ENCODE data around the gene TLCD3A. TPM values are rescaled to one million over a fixed set of nuclear protein-coding genes. Genes with fewer than 3 reads are reported as not detected.
"Not testable (repeated sequence)": the region's sequence is repeated elsewhere in the genome, so short reads cannot be mapped to it uniquely, and the experiment has no call there.

Gene TLCD3A
- total RNA-seq, 1 donor from 2014 or later = 36.3 TPM

GRCh38 chr17:745406-745805, 13.0 kb downstream of the TLCD3A start:
- H3K9me3 Mint-ChIP-seq = no peaks in the 10 kb centered on the region
- peaks cover 27% of the 10 kb centered on the region for H3K4me1 Mint-ChIP-seq (ENCODE audit: low read depth)
- DNase-seq (ENCODE audit: low spot score) = no peak
- no peaks in the 10 kb centered on the region for H3K27me3 Mint-ChIP-seq (ENCODE audit: insufficient read depth)
- H3K4me3 Mint-ChIP-seq = no peak overlapping the region
- peaks cover 64% of the 10 kb centered on the region for H3K36me3 Mint-ChIP-seq (ENCODE audit: low read depth)
- intact Hi-C loops (cut with micrococcal nuclease) = no loop called here
- no peak overlapping the region for H3K27ac Mint-ChIP-seq

GRCh38 chr17:746181-746580, 13.8 kb downstream of the TLCD3A start:
- Mint-ChIP-seq H3K4me3 (no peak overlapping the region), H3K27ac (no peak overlapping the region), H3K27me3 (ENCODE audit: insufficient read depth) (no peaks in the 10 kb centered on the region), H3K9me3 (no peaks in the 10 kb centered on the region), H3K36me3 (ENCODE audit: low read depth) (peaks cover 62% of the 10 kb centered on the region), H3K4me1 (ENCODE audit: low read depth) (peaks cover 27% of the 10 kb centered on the region)
- no peak for DNase-seq (ENCODE audit: low spot score)
- intact Hi-C loops (cut with micrococcal nuclease) = no loop called here

GRCh38 chr17:746783-747629, 14.6 kb downstream of the TLCD3A start:
- H3K27ac Mint-ChIP-seq = no peak overlapping the region
- no peaks in the 10 kb centered on the region for H3K9me3 Mint-ChIP-seq
- H3K4me1 Mint-ChIP-seq (ENCODE audit: low read depth) = peaks cover 29% of the 10 kb centered on the region
- intact Hi-C loops (cut with micrococcal nuclease) = no loop called here
- no peak overlapping the region for H3K4me3 Mint-ChIP-seq
- DNase-seq (ENCODE audit: low spot score) = no peak
- no peaks in the 10 kb centered on the region for H3K27me3 Mint-ChIP-seq (ENCODE audit: insufficient read depth)
- peaks cover 59% of the 10 kb centered on the region for H3K36me3 Mint-ChIP-seq (ENCODE audit: low read depth)

- intact Hi-C loops (cut with micrococcal nuclease) = not testable (repeated sequence)
Measured at GRCh38 chr17:748604-749003, 16.2 kb downstream of the TLCD3A start.

GRCh38 chr17:749359-749758, 17.0 kb downstream of the TLCD3A start:
- H3K9me3 Mint-ChIP-seq; H3K27me3 Mint-ChIP-seq (ENCODE audit: insufficient read depth); intact Hi-C loops (cut with micrococcal nuclease); DNase-seq (ENCODE audit: low spot score): not testable (repeated sequence)
- peaks cover 42% of the 10 kb centered on the region for H3K36me3 Mint-ChIP-seq (ENCODE audit: low read depth)
- peak overlapping the region; percentile 31 for H3K27ac Mint-ChIP-seq
- H3K4me1 Mint-ChIP-seq (ENCODE audit: low read depth) = peaks cover 34% of the 10 kb centered on the region
- H3K4me3 Mint-ChIP-seq = peak overlapping the region; percentile 32

More at GRCh38 chr17:748604-749003, 16.2 kb downstream of the TLCD3A start:
- Mint-ChIP-seq H3K36me3 (ENCODE audit: low read depth) (peaks cover 47% of the 10 kb centered on the region), H3K4me1 (ENCODE audit: low read depth) (peaks cover 34% of the 10 kb centered on the region)
- H3K27me3 Mint-ChIP-seq (ENCODE audit: insufficient read depth); DNase-seq (ENCODE audit: low spot score); H3K4me3 Mint-ChIP-seq; H3K27ac Mint-ChIP-seq; H3K9me3 Mint-ChIP-seq: not testable (repeated sequence)

- no peaks in the 10 kb centered on the region for H3K9me3 Mint-ChIP-seq
- peak overlapping the region; percentile 97 for H3K4me3 Mint-ChIP-seq
- intact Hi-C loops (cut with micrococcal nuclease) = loop anchor here (2.0 kb wide), 1 partner anchor 340 kb away; a partner anchor contains a TSS
- no peak for DNase-seq (ENCODE audit: low spot score)
- peaks cover 39% of the 10 kb centered on the region for H3K36me3 Mint-ChIP-seq (ENCODE audit: low read depth)
- peaks cover 34% of the 10 kb centered on the region for H3K4me1 Mint-ChIP-seq (ENCODE audit: low read depth)
- no peaks in the 10 kb centered on the region for H3K27me3 Mint-ChIP-seq (ENCODE audit: insufficient read depth)
- peak overlapping the region; percentile 94 for H3K27ac Mint-ChIP-seq
Measured at GRCh38 chr17:750431-751037, 18.1 kb downstream of the TLCD3A start.

- Mint-ChIP-seq H3K4me3 (peak overlapping the region; percentile 97), H3K27me3 (ENCODE audit: insufficient read depth) (no peaks in the 10 kb centered on the region), H3K9me3 (no peaks in the 10 kb centered on the region), H3K27ac (peak overlapping the region; percentile 94), H3K36me3 (ENCODE audit: low read depth) (peaks cover 39% of the 10 kb centered on the region), H3K4me1 (ENCODE audit: low read depth) (peaks cover 34% of the 10 kb centered on the region)
- peak; percentile 42 for DNase-seq (ENCODE audit: low spot score)
- intact Hi-C loops (cut with micrococcal nuclease) = loop anchor here (1.0 to 2.0 kb wide), 8 partner anchors 11 to 341 kb away; partner anchors contain the start of genes GLOD4, MRM3 and VPS53
Measured at GRCh38 chr17:751269-752001, 19.0 kb downstream of the TLCD3A start.

GRCh38 chr17:752002-752619, 19.7 kb downstream of the TLCD3A start, which contains the start of gene GEMIN4:
GEMIN4 (minus strand) TSS chr17:752264; CDS start chr17:752142, 122 bp downstream.
- intact Hi-C loops (cut with micrococcal nuclease) = loop anchor here (1.0 to 2.0 kb wide), 7 partner anchors 12 to 244 kb away; partner anchors contain the start of genes GLOD4, MRM3 and VPS53
- H3K9me3 Mint-ChIP-seq = no peaks in the 10 kb centered on the region
- peak; percentile 98 for DNase-seq (ENCODE audit: low spot score)
- H3K27ac Mint-ChIP-seq = peak within 1 kb of the TSS; percentile 95
- peaks cover 45% of the 10 kb centered on the region for H3K36me3 Mint-ChIP-seq (ENCODE audit: low read depth)
- peak within 1 kb of the TSS; percentile 97 for H3K4me3 Mint-ChIP-seq
- H3K4me1 Mint-ChIP-seq (ENCODE audit: low read depth) = peaks cover 34% of the 10 kb centered on the region
- H3K27me3 Mint-ChIP-seq (ENCODE audit: insufficient read depth) = no peaks in the 10 kb centered on the region

- peak overlapping the region; percentile 92 for H3K4me3 Mint-ChIP-seq
- H3K9me3 Mint-ChIP-seq = no peaks in the 10 kb centered on the region
- DNase-seq (ENCODE audit: low spot score) = peak; percentile 16
- intact Hi-C loops (cut with micrococcal nuclease) = loop anchor here (1.0 to 2.0 kb wide), 7 partner anchors 12 to 244 kb away; partner anchors contain the start of genes GLOD4, MRM3 and VPS53
- H3K36me3 Mint-ChIP-seq (ENCODE audit: low read depth) = peaks cover 42% of the 10 kb centered on the region
- no peaks in the 10 kb centered on the region for H3K27me3 Mint-ChIP-seq (ENCODE audit: insufficient read depth)
- H3K27ac Mint-ChIP-seq = peak overlapping the region; percentile 95
- peaks cover 34% of the 10 kb centered on the region for H3K4me1 Mint-ChIP-seq (ENCODE audit: low read depth)
Measured at GRCh38 chr17:752620-753219, 20.3 kb downstream of the TLCD3A start.

GRCh38 chr17:753418-753817, 21.0 kb downstream of the TLCD3A start:
- no peak for DNase-seq (ENCODE audit: low spot score)
- H3K36me3 Mint-ChIP-seq (ENCODE audit: low read depth) = peaks cover 35% of the 10 kb centered on the region
- intact Hi-C loops (cut with micrococcal nuclease) = loop anchor here (2.0 kb wide), 1 partner anchor 19 kb away; no protein-coding TSS in a partner anchor
- peaks cover 30% of the 10 kb centered on the region for H3K4me1 Mint-ChIP-seq (ENCODE audit: low read depth)
- H3K27me3 Mint-ChIP-seq (ENCODE audit: insufficient read depth) = no peaks in the 10 kb centered on the region
- peak overlapping the region; percentile 66 for H3K4me3 Mint-ChIP-seq
- H3K27ac Mint-ChIP-seq = no peak overlapping the region
- no peaks in the 10 kb centered on the region for H3K9me3 Mint-ChIP-seq

- intact Hi-C loops (cut with micrococcal nuclease); H3K27ac Mint-ChIP-seq: not testable (repeated sequence)
- H3K36me3 Mint-ChIP-seq (ENCODE audit: low read depth) = peaks cover 32% of the 10 kb centered on the region
Measured at GRCh38 chr17:755319-755961, 23.0 kb downstream of the TLCD3A start.

More at GRCh38 chr17:755319-755961, 23.0 kb downstream of the TLCD3A start:
- not testable (repeated sequence) for DNase-seq (ENCODE audit: low spot score); H3K9me3 Mint-ChIP-seq; H3K4me3 Mint-ChIP-seq; H3K27me3 Mint-ChIP-seq (ENCODE audit: insufficient read depth)
- peaks cover 17% of the 10 kb centered on the region for H3K4me1 Mint-ChIP-seq (ENCODE audit: low read depth)

All from activated T-helper 1 cell treated with anti-CD3 and anti-CD28 coated beads, Interleukin-12 subunit alpha, Interleukin-12 subunit beta, Interleukin-2, Interleukin-4 antibody, amounts not matched to agents 30 ng/mL and 10 ng/mL and 1 ng/mL, durations not matched to agents 14 hours and 24 hours and 36 hours (primary cell).